DOHH2 (cell line): ENCODE results near the gene CDK18.

Source experiments
- CTCF ChIP-seq: fragments of 200-600 bp; sonication (generic); IDR thresholded peaks from one replicate; pipeline ENCODE4 v1.5.1; 2014; ENCODE audit warnings: antibody characterized with exemption, mild to moderate bottlenecking, low read depth, low read length; ENCODE audit not compliant: poor library complexity, severe bottlenecking
- EZH2phosphoT487 ChIP-seq: fragments of 200-600 bp; sonication (generic); IDR thresholded peaks from 2 replicates; pipeline ENCODE4 v1.6.1; 2017; ENCODE audit warnings: borderline replicate concordance, mild to moderate bottlenecking, antibody characterized with exemption, low read length, moderate library complexity, mixed read lengths

GRCh38 chr1:205506409-205507200 is 2.1 kb downstream of the CDK18 start:
- TF ChIP-seq CTCF (no peak), EZH2phosphoT487 (no peak)
